Gastroesophageal sphincter (tissue), 4 donors: ENCODE measurements around the gene GRK3. TPM values are rescaled to one million over a fixed set of nuclear protein-coding genes. Genes with fewer than 3 reads are reported as not detected.
"Not testable (repeated sequence)": the region's sequence is repeated elsewhere in the genome, so short reads cannot be mapped to it uniquely, and the experiment has no call there.

Experiments used
- ATAC-seq: fragments of 150-250 bp; one replicate; pipeline ENCODE4 v1.9.1; 2016; ENCODE audit warnings: mild to moderate bottlenecking, moderate library complexity
- H3K27ac ChIP-seq, 4 donors: fragments of 200-600 bp; sonication (generic) in 3 of 4; 1 replicate in 3 of 4; 2 replicates in 1 of 4; pipeline ENCODE4 v1.5.1; 2016 to 2019
- H3K27me3 ChIP-seq: fragments of 200-600 bp; sonication (generic); one replicate; pipeline ENCODE4 v1.5.1; 2019
- H3K36me3 ChIP-seq, 2 donors: fragments of 200-600 bp; sonication (generic); one replicate each; pipeline ENCODE4 v1.5.1; 2019; ENCODE audit warnings: control low read depth in 1 of 2
- H3K4me1 ChIP-seq, 3 donors: fragments of 200-600 bp; sonication (generic); 1 replicate in 2 of 3; 2 replicates in 1 of 3; pipeline ENCODE4 v1.5.1; 2016 to 2019; ENCODE audit warnings: control low read depth in 2 of 3
- H3K4me3 ChIP-seq, 2 donors: fragments of 200-600 bp; sonication (generic); one replicate each; pipeline ENCODE4 v1.5.1; 2019; ENCODE audit warnings: mild to moderate bottlenecking in 1 of 2, moderate library complexity in 1 of 2
- H3K9me3 ChIP-seq, 3 donors: fragments of 200-600 bp; sonication (generic); one replicate each; pipeline ENCODE4 v1.5.1; 2017 to 2019; ENCODE audit warnings: control low read depth in 2 of 3
- CTCF ChIP-seq, 4 experiments: fragments of 200-600 bp in 2 of 4; fragments of 450-650 bp in 2 of 4; sonication (generic) in 1 of 4; IDR thresholded peaks; one replicate each; pipeline ENCODE4 v1.5.1; 2017 to 2019; ENCODE audit warnings: antibody characterized with exemption in 4 of 4, mild to moderate bottlenecking in 2 of 4, moderate library complexity in 2 of 4
- EP300 ChIP-seq: sonication (generic); formaldehyde crosslinking; IDR thresholded peaks from one replicate; pipeline ENCODE4 v1.6.1; 2017; ENCODE audit warnings: antibody characterized with exemption, mild to moderate bottlenecking
- POLR2A ChIP-seq, 2 donors: fragments of 450-650 bp; IDR thresholded peaks; one replicate each; pipeline ENCODE4 v1.6.1; 2017; ENCODE audit warnings: antibody characterized with exemption in 2 of 2, mild to moderate bottlenecking in 2 of 2, moderate library complexity in 1 of 2
- POLR2AphosphoS5 ChIP-seq: sonication (generic); formaldehyde crosslinking; IDR thresholded peaks from one replicate; pipeline ENCODE4 v1.6.1; 2017; ENCODE audit warnings: antibody characterized with exemption
- WGBS, 2 donors: methylation state at CpG; one replicate each; pipeline ENCODE4 v1.1.5; 2018; ENCODE audit warnings: low coverage in 1 of 2; 5-methylcytosine and 5-hydroxymethylcytosine counted together
- total RNA-seq, 4 donors: library from RNA; depleted of rRNA; stranded (reverse); fragments of >200 nt; gene quantifications; one replicate each; pipeline ENCODE4 v1.1.0, GENCODE V29; 2016

The GRK3 gene
- total RNA-seq, 4 donors from 2014 or later: 3.9 to 7.8 (median 4.5) TPM

GRCh38 chr22:25548866-25549464 is 15.5 kb upstream of the GRK3 start:
- 75 to 89% methylated on average over 6 to 10 of the region's 10 CpGs for WGBS, 2 donors
- Histone ChIP-seq H3K27ac (no peak overlapping the region), H3K36me3 (no peaks in the 10 kb centered on the region), H3K4me3 (no peak overlapping the region), H3K27me3 (no peaks in the 10 kb centered on the region), H3K4me1 (no peaks in the 10 kb centered on the region), H3K9me3 (peaks cover 0 to 5% (median 0%) of the 10 kb centered on the region in 3 donors)
- TF ChIP-seq POLR2AphosphoS5: no peak
- TF ChIP-seq EP300: no peak
- no peak for TF ChIP-seq CTCF (IDR thresholded peaks at IDR 0.05)
- no peak for TF ChIP-seq POLR2A (IDR thresholded peaks at IDR 0.05)
- no peak for ATAC-seq

DNA sequence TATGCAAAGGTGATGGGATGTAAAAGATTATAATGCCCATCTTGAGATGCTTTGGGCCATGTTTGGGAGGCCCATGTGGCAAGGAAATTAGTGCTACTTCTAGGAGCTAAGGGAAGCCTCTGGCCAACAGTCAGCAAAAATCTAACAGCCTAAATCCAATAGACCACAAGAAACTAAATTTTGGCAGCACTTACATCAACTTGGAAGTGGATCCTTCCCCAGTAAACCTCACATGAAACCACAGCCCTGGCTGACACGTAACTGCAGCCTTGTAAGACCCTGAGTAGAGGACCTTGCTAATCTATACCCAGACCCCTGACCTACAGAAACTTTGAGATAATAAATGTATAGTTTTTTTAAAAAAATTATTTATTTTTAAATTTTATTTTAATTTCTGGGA is 13.1 kb upstream of the GRK3 start:
- 78 to 82% methylated on average over 1 of the region's 1 CpG for WGBS, 2 donors
- H3K9me3 ChIP-seq: peaks cover 0 to 5% (median 0%) of the 10 kb centered on the region in 3 donors

GRCh38 chr22:25552405-25552804 is 12.1 kb upstream of the GRK3 start:
- WGBS, 2 donors: 67 to 83% methylated on average over 1 of the region's 1 CpG

More for the DNA sequence above, 13.1 kb upstream of the GRK3 start:
- Histone ChIP-seq H3K4me1 (no peaks in the 10 kb centered on the region), H3K27me3 (no peaks in the 10 kb centered on the region), H3K4me3 (no peak overlapping the region), H3K36me3 (no peaks in the 10 kb centered on the region), H3K27ac (no peak overlapping the region)
- ATAC-seq: no peak
- no peak for TF ChIP-seq CTCF (IDR thresholded peaks at IDR 0.05)
- TF ChIP-seq POLR2A (IDR thresholded peaks at IDR 0.05): no peak
- no peak for TF ChIP-seq POLR2AphosphoS5
- no peak for TF ChIP-seq EP300

GRCh38 chr22:25553131-25553530 is 11.3 kb upstream of the GRK3 start:
- ATAC-seq: no peak
- Histone ChIP-seq H3K4me3 (no peak overlapping the region), H3K27me3 (no peaks in the 10 kb centered on the region), H3K36me3 (no peaks in the 10 kb centered on the region), H3K9me3 (peaks cover 0 to 5% (median 0%) of the 10 kb centered on the region in 3 donors), H3K4me1 (no peaks in the 10 kb centered on the region), H3K27ac (no peak overlapping the region)
- TF ChIP-seq CTCF (IDR thresholded peaks at IDR 0.05) (no peak), EP300 (no peak), POLR2AphosphoS5 (no peak), POLR2A (IDR thresholded peaks at IDR 0.05) (no peak)
- 88 to 100% methylated on average over 1 to 2 of the region's 2 CpGs for WGBS, 2 donors

More at GRCh38 chr22:25552405-25552804, 12.1 kb upstream of the GRK3 start:
- H3K9me3 ChIP-seq, H3K27ac ChIP-seq, H3K4me3 ChIP-seq, H3K27me3 ChIP-seq, ATAC-seq, H3K36me3 ChIP-seq, H3K4me1 ChIP-seq: not testable (repeated sequence)

DNA sequence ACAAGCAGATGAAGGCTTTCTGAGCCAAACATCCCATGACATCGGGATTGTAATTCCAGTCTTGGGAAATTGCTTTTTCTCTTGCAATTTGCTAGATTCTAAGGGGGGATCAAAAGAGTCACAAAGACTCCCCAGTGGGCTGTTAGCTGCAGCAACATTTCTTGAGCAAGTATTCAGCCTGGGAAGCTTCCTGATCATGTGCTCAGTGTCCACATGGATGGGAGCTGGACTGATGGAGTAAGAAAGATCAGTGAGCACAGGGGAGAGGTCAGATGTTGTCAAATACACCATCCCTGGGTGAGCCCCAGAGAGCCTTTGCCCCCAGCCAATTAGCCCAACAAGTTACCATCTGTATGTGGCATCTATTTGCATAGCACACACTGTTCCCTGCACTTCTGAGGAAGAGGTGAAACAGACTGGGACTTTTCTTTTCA is 10.2 kb upstream of the GRK3 start:
- no peaks in the 10 kb centered on the region for H3K4me1 ChIP-seq
- TF ChIP-seq EP300: no peak
- TF ChIP-seq CTCF (IDR thresholded peaks at IDR 0.05): no peak
- TF ChIP-seq POLR2A (IDR thresholded peaks at IDR 0.05): no peak
- TF ChIP-seq POLR2AphosphoS5: no peak
- H3K4me3 ChIP-seq: no peak overlapping the region
- no peak overlapping the region for H3K27ac ChIP-seq
- no peak for ATAC-seq
- peaks cover 0 to 5% (median 0%) of the 10 kb centered on the region in 3 donors for H3K9me3 ChIP-seq
- 43 to 60% methylated on average over 1 of the region's 1 CpG for WGBS, 2 donors
- H3K27me3 ChIP-seq: no peaks in the 10 kb centered on the region
- no peaks in the 10 kb centered on the region for H3K36me3 ChIP-seq
